ENCODE measurements around the gene GPATCH2. TPM values are rescaled to one million over a fixed set of nuclear protein-coding genes. Genes with fewer than 3 reads are reported as not detected.

The GPATCH2 gene
- total and polyA plus RNA-seq, 10 of the 15 experiments (the other 5 are each of a cell fraction or from before 2014, with no cell fraction given), result 3.2 to 12.2 (median 5.4) TPM

- no peak overlapping the region for H3K4me3 ChIP-seq
- H3K4me1 ChIP-seq (ENCODE audit: control insufficient read depth, insufficient read depth, low read length), result no peaks in the 10 kb centered on the region
- H3K9ac ChIP-seq (ENCODE audit: control insufficient read depth, insufficient read depth, low read length), result no peak overlapping the region
- H3K36me3 ChIP-seq (ENCODE audit: control insufficient read depth in 2 of 2, insufficient read depth in 2 of 2, low read length in 1 of 2), result no peaks in the 10 kb centered on the region
- H2AFZ ChIP-seq (ENCODE audit: control insufficient read depth, low read depth, low read length), result no peak overlapping the region
- intact Hi-C loops (cut with micrococcal nuclease; ENCODE audit: unreplicated experiment) (no loop called here), in situ Hi-C loops (cut with MboI) (no loop called here)
- no peak for DNase-seq (ENCODE audit: low read depth, low spot score)
- CTCF ChIA-PET, result no interaction called here
- POLR2A ChIA-PET, result no interaction called here
- H3K27me3 ChIP-seq (replicated peaks in 1 of 2; ENCODE audit: control insufficient read depth in 2 of 2, insufficient read depth in 2 of 2, low read length in 1 of 2), result no peaks in the 10 kb centered on the region
- no peak for ATAC-seq
- SMC1A ChIA-PET (ENCODE audit: uncharacterized antibody, unreplicated experiment), result no interaction called here
- no peak overlapping the region for H3K27ac ChIP-seq (ENCODE audit: control insufficient read depth, insufficient read depth)
- no peak overlapping the region for H3K4me2 ChIP-seq (ENCODE audit: control insufficient read depth, insufficient read depth)
- H3K9me3 ChIP-seq (replicated peaks; ENCODE audit: control insufficient read depth, insufficient read depth, low read length), result no peaks in the 10 kb centered on the region
- 83% methylated on average over 4 of the region's 4 CpGs for WGBS (ENCODE audit: insufficient coverage, insufficient replicate concordance, low lambda C conversion rate, missing lambda C conversion rate)
- no peaks in the 10 kb centered on the region for H4K20me1 ChIP-seq (ENCODE audit: control insufficient read depth, insufficient read depth)
- RAD21 ChIA-PET (ENCODE audit: unreplicated experiment), result no interaction called here
- BruUV-seq (replicated peaks), result no TSS peak
- FAIRE-seq, result no peak
- no peaks in the 10 kb centered on the region for H3K79me2 ChIP-seq (ENCODE audit: control insufficient read depth, insufficient read depth, low read length)
- TF ChIP-seq RB1 (IDR thresholded peaks at IDR 0.05; ENCODE audit: borderline replicate concordance) (no peak), RELA (IDR thresholded peaks at IDR 0.05; ENCODE audit: borderline replicate concordance, partially characterized antibody) (no peak), ETV6 (conservative IDR thresholded peaks at IDR 0.05 in 1 of 2, IDR thresholded peaks at IDR 0.05 in 1 of 2; ENCODE audit: borderline replicate concordance in 1 of 2, low read depth in 1 of 2) (no peak), BHLHE40 (IDR thresholded peaks at IDR 0.05; ENCODE audit: borderline replicate concordance in 1 of 2, low read depth in 2 of 2, low read length in 1 of 2) (no peak), MEF2B (IDR thresholded peaks at IDR 0.05; ENCODE audit: partially characterized antibody, poor library complexity, severe bottlenecking) (no peak), CUX1 (IDR thresholded peaks at IDR 0.05; ENCODE audit: insufficient replicate concordance, low read depth, low read length) (no peak), ZNF24 (IDR thresholded peaks at IDR 0.05) (no peak), CEBPZ (IDR thresholded peaks at IDR 0.05; ENCODE audit: low read depth, low read length) (no peak), ZBTB33 (IDR thresholded peaks at IDR 0.05) (no peak), E2F4 (IDR thresholded peaks at IDR 0.05; ENCODE audit: low read depth, low read length) (no peak)
Measured at GRCh38 chr1:217562229-217562878, 68.5 kb downstream of the GPATCH2 start.

All from GM12878 (cell line).